ENCODE data around the gene RGS6.

- no peak for TF ChIP-seq GATA2 (IDR thresholded peaks at IDR 0.05; ENCODE audit: low read depth, low read length)
- TF ChIP-seq GATA3 (IDR thresholded peaks at IDR 0.05; ENCODE audit: low read depth, low read length): no peak
Measured at GRCh38 chr14:72553161-72553560, 620.9 kb downstream of the RGS6 start.
